Non-pigmented ciliary epithelial cell (primary cell): Measurements from ENCODE around the gene TOMM34.

Source experiments
- DNase-seq: peaks from one replicate; pipeline ENCODE4 v3.0.0-alpha.2; 2010; ENCODE audit warnings: low read depth

TOMM34 gene

GRCh38 chr20:44930517-44931168, 29.6 kb downstream of the TOMM34 start:
- DNase-seq: no peak

- DNase-seq: no peak
Observed at GRCh38 chr20:44928595-44928994, 31.6 kb downstream of the TOMM34 start.

- DNase-seq: no peak
Observed at GRCh38 chr20:44924541-44924940, 35.7 kb downstream of the TOMM34 start.

DNA sequence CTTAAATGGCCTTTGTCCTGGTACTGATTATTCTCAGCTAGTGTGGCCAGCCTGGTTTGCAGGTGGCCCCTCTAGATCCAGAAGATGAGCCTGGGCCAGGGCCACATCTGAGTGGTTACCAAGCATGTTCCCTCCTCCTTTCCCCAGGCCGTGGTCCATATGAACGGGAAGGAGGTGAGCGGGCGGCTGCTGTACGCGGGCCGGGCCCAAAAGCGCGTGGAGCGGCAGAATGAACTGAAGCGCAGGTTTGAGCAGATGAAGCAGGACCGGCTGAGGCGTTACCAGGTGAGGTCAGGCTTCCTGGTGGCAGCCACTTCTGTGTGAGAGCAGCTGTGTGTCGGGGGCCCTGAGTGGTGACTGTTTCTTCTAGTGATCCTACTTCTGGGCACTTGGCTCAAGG, 38.8 kb downstream of the TOMM34 start:
- no peak for DNase-seq

DNA sequence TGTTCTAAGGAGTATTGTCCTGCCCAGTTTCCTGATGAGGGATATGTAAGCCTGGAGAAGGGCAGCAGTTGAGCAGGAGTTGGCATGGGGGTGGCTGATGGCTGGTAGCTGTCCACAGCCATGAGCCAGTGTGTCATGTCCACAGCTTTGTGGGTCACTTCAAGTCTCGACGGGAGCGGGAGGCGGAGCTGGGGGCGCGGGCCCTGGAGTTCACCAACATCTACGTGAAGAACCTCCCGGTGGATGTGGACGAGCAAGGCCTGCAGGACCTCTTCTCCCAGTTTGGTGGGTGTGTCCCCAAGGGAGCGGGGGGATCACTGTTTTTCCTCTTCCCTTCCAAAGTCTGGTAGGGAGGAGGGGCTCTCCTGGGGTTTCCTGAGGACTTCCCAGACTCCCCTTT, 41.4 kb downstream of the TOMM34 start:
- no peak for DNase-seq

GRCh38 chr20:44918342-44918741, 41.9 kb downstream of the TOMM34 start:
- no peak for DNase-seq

DNA sequence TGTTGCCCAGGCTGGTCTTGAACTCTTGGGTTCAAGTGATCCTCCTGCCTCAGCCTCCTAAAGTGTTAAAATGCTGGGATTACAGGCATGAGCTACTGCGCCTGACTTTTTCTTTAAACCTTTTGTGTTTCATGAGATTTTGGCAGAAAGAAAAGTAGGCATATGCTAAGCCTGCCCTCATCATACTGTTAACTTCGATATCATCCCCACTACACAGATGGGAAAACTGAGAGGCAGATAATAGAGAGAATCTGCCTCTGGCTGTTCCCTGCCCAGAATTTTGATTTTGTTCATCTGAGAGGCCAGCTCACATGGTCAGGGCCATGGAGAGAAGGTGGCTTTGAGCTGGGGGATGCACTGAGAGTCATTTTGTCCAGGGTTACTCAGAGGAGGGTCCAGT, 42.8 kb downstream of the TOMM34 start:
- no peak for DNase-seq

- no peak for DNase-seq
Observed at GRCh38 chr20:44916586-44916985, 43.6 kb downstream of the TOMM34 start.

DNA sequence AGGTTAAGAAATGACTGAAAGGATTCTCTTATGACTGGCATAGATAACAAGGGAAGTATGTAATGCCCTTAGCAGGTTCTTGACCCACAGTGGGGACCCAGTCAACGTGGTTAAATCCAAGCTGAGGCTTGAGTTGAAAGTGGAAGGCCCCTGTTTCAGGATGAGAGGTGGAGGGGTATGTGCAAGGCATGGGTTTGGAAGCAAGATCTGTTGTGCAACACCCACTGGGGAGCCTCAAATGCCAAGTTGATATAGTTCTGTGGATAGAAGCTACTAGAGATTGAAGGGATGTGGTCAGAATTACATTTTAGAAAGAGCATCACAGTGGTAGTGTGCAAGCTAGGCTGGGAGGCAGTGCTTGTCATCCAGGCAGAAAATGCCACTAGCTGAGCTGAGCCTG, 45.3 kb downstream of the TOMM34 start:
- no peak for DNase-seq

- DNase-seq: no peak
Observed at GRCh38 chr20:44912189-44912588, 48.0 kb downstream of the TOMM34 start.

DNA sequence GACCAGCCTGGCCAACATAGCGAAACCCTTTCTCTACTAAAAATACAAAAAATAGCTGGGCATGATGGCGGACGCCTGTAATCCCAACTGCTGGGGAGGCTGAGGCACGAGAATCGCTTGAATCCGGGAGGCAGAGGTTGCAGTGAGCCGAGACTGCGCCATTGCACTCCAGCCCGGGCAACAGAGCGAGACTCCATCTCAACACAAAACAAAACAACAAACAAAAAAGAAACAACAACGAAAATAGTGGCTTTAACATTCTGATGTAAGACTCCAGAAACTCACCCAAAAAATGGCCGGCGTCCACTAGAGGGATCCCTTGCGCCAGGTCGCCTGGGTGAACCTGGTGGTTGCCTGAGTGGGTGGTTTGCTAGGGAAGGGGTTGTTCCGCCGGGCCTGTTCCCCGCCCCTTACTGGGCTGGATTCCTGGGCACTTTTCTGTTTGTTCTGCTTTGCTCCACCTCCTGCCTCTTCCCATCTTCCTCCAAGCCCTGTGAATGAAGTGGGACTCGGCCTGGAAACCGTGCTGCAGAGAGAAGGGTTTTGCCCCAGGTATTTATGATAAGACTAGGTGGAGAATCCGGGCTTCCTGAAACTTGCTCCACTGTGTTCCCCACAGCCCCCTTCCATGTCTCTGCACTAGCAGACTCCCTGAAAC, 48.8 kb downstream of the TOMM34 start:
- no peak for DNase-seq

DNA sequence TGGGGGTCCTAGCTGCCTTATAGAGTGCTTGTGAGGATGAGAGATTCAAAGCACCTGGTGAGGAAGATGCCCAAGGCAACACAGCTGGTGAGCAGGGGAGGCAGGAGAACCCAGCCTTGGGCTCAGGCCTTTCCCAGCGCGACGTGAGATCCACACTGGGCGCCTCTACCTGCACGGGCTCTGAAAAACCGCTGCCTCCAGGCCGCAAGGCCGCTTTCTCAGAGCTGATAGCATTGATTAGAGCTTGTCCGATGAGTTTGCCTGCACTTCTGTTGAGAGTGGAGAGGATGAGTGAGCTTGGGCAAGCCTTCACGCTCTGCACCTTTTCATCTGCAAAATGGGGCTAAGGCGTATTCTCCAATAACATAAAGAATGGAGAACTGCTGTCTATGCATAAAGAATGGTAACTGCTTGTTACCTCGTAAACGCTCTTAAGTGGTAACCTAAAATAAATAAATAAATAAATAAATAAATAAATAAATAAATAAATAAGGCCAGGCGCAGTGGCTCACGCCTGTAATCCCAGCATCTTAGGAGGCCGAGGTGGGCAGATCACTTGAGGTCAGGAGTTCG, 49.4 kb downstream of the TOMM34 start:
- DNase-seq: no peak

DNA sequence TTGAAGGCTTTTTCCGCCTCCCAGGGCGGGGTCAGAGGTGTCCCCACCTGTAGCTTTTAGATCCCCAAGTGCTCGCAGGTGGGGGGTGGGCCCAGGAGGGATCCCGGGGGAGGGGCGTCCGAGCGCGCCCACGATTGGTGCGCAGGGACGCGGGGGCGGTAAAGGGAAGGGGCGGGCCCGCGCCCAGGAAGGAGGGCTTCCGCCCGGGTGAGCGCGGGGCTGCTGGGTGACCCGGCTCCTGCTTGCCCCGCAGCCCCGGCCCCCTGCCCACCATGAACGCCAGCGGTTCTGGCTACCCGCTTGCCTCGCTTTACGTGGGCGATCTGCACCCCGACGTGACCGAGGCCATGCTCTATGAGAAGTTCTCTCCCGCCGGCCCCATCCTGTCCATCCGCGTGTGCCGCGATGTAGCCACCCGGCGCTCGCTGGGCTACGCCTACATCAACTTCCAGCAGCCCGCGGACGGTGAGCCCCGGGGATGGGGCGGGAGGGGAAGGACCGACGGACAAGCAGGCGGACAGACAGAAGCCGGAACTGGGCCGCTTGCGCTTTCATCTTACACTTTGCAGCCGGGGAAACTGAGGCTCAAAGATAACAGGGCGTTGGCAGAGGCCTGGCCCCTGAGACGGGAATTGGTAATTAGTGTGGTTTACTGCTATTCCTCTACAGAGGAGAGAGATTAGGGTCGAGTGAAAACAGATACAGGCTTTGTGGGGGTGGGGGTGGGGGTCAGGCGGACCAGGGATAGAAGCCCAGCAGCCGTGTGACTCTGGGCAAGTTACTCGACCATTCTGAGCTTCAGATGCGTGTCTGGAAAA, 50.1 kb downstream of the TOMM34 start, which contains the start of gene PABPC1L:
Gene PABPC1L, plus strand, starts transcription at position 189 of the 818 bp plus-strand sequence. Its CDS starts 84 bp downstream, at position 273.
- no peak for DNase-seq

GRCh38 chr20:44908987-44909871, 51.0 kb downstream of the TOMM34 start:
- DNase-seq: no peak

DNA sequence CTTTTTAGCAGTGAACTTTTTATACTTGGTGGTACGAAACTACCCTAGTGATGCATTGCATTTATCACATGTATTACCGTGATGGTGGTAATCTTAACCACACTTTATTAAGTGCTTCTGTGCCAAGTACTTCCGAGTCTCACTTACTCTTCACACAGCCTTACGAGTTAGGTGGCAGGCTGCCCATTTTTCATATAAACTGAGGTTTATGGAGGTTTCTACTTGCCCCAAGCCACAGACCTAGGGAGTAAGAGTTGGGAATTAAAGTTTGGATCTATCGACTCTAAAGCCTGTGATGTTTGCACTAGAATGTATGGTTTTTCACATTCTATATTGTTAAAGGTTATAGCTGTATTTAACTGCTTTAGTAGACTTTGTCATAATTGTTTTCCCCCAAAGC, 55.8 kb downstream of the TOMM34 start:
- no peak for DNase-seq

- DNase-seq: no peak
Observed at GRCh38 chr20:44901974-44902373, 58.2 kb downstream of the TOMM34 start.

DNA sequence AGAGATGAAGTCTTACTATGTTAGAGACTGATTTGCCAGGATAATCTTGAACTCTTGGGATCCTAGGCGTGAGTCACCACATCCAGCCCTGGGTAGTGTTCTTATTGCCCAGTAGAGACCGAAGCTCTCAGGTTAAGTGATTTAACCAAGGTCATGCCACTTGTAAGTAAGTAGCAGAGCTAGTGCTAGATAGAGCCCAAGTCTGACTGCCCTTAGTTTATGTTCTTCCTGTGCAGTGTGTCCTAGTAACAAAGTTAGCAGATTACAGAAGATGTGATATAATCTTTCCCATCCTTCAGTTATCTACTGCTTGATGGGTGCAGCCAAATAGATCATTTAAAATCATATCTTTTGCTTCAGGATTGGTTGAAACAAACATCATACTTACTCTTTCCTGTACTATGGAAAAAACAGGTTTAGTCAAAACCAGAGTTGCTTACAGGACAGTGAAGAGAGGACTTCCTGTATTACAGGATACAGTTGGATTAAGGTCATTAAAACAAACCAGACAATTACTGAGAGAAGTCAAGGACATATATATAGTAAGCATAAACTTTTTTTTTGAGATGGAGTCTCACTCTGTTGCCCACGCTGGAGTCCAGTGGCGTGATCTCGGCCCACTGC, 59.9 kb downstream of the TOMM34 start:
- DNase-seq: no peak

GRCh38 chr20:44897133-44897532, 63.1 kb downstream of the TOMM34 start:
- no peak for DNase-seq

GRCh38 chr20:44896583-44896982, 63.6 kb downstream of the TOMM34 start:
- no peak for DNase-seq

GRCh38 chr20:44894959-44895358, 65.2 kb downstream of the TOMM34 start:
- DNase-seq: no peak
